Thyroid gland (tissue), 4 donors: ENCODE results near the gene MANF. TPM values are rescaled to one million over a fixed set of nuclear protein-coding genes. Genes with fewer than 3 reads are reported as not detected.

Experiments used
- DNase-seq, 2 donors: peaks; one replicate each; pipeline ENCODE4 v3.0.0-alpha.2; 2019
- H3K27ac ChIP-seq, 3 donors: fragments of 200-600 bp; sonication (generic); 1 replicate in 2 of 3; 2 replicates in 1 of 3; pipeline ENCODE4 v1.5.1; 2016 to 2019; ENCODE audit warnings: mild to moderate bottlenecking in 1 of 3, moderate library complexity in 1 of 3
- H3K27me3 ChIP-seq: fragments of 200-600 bp; sonication (generic); one replicate; pipeline ENCODE4 v1.5.1; 2019
- H3K36me3 ChIP-seq, 2 donors: fragments of 200-600 bp; sonication (generic); one replicate each; pipeline ENCODE4 v1.5.1; 2016 to 2019
- H3K4me1 ChIP-seq, 2 donors: fragments of 200-600 bp; sonication (generic); one replicate each; pipeline ENCODE4 v1.5.1; 2017 to 2019
- H3K4me3 ChIP-seq, 3 donors: fragments of 200-600 bp; sonication (generic); replicated peaks in 1 of 3; 1 replicate in 2 of 3; 2 replicates in 1 of 3; pipeline ENCODE4 v1.5.1; 2016; ENCODE audit warnings: mild to moderate bottlenecking in 1 of 3
- H3K9me3 ChIP-seq: fragments of 200-600 bp; sonication (generic); one replicate; pipeline ENCODE4 v1.5.1; 2017
- POLR2A ChIP-seq, 2 donors: fragments of 450-650 bp; IDR thresholded peaks; one replicate each; pipeline ENCODE4 v1.6.1; 2017; ENCODE audit warnings: antibody characterized with exemption in 2 of 2, mild to moderate bottlenecking in 2 of 2, moderate library complexity in 1 of 2
- WGBS, 2 donors: methylation state at CpG; one replicate each; pipeline ENCODE4 v1.1.5; 2017; 5-methylcytosine and 5-hydroxymethylcytosine counted together
- intact Hi-C: fragments of 100-400 bp; cut with DNase I; formaldehyde crosslinking; loops from one replicate; pipeline ENCODE4 v1.15.1; 2023
- total RNA-seq, 4 donors: library from RNA; depleted of rRNA; stranded (reverse); fragments of >200 nt; gene quantifications; one replicate each; pipeline ENCODE4 v1.2.3, GENCODE V29; 2016
- TF ChIP-seq, protein P1 (sequence below), 6 experiments: fragments of 200-600 bp in 3 of 6; fragments of 450-650 bp in 3 of 6; sonication (generic) in 3 of 6; IDR thresholded peaks; one replicate each; pipeline ENCODE4 v1.5.1; 2016 to 2019; ENCODE audit warnings: antibody characterized with exemption in 6 of 6, mild to moderate bottlenecking in 2 of 6, inconsistent platforms in 1 of 6, moderate library complexity in 1 of 6

MANF gene
- 100 to 1,000 TPM in 2 of 4 donors, 10 to 100 TPM in 2; 79.7 to 312 (median 189) TPM for total RNA-seq

DNA sequence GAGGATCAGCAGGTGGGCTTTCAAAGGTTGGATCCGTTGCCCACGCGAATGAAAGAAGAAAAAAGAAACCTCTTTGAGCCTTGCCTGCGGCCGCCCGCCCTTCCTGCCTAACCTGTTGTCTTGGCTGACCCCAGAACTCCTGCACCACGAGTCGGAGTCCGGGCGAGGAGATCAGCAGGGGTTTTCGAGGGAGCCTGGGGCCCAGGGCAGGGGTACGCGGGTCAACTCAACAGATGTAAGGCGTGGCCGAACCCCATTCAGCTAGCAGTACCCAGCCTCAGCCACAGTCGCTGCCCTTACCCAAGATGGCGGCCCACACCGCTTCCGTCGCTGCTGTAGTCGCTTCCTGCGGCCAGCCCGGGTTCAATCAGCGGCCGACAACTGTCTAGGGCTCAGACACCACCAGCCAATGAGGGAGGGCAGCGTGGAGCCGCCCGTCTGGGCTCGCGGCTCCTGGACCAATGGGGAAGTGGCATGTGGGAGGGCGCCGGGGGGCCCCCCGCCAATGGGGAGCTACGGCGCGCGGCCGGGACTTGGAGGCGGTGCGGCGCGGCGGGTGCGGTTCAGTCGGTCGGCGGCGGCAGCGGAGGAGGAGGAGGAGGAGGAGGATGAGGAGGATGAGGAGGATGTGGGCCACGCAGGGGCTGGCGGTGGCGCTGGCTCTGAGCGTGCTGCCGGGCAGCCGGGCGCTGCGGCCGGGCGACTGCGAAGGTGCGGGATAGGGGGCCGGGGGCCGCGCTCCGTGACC, at the start of gene MANF:
TSS of gene MANF (plus strand) at position 566 of the 748 bp plus-strand sequence. CDS start at position 618, 52 bp downstream.
- peaks cover 17 to 24% of the 10 kb centered on the region in 2 donors for H3K36me3 ChIP-seq
- peaks cover 29 to 51% of the 10 kb centered on the region in 2 donors for H3K4me1 ChIP-seq
- WGBS, 2 donors, result 1% methylated on average over 30 to 43 of the region's 65 CpGs

DNA sequence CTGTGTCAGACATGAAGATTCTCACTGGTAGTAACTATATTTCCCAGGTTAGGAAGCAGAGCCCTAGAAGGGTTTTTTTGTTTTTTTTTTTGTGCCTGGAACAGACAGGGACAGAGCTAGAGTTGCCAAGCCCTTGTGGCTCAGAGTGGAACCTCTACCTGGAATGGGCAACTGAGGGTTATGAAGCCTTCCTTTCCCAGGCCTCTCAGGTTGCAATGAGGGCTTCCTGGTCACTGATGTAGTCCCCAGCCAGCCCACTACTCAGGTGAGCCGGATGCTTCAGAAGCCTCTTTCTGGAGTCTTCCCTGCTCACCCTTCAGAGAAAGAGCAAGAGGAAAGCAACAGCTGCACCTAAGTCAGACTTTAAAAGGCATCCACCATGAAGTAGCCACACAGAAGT, 48.8 kb upstream of the MANF start:
- H3K27me3 ChIP-seq, result no peaks in the 10 kb centered on the region
- no peak for DNase-seq

More for the DNA sequence above, at the start of gene MANF:
- peak within 1 kb of the TSS; percentile 87 to 96 (median 90) for H3K27ac ChIP-seq
- TF ChIP-seq POLR2A (IDR thresholded peaks at IDR 0.05), result peak in 1 of 2 donors; percentile 94
- TF ChIP-seq, protein P1, sequence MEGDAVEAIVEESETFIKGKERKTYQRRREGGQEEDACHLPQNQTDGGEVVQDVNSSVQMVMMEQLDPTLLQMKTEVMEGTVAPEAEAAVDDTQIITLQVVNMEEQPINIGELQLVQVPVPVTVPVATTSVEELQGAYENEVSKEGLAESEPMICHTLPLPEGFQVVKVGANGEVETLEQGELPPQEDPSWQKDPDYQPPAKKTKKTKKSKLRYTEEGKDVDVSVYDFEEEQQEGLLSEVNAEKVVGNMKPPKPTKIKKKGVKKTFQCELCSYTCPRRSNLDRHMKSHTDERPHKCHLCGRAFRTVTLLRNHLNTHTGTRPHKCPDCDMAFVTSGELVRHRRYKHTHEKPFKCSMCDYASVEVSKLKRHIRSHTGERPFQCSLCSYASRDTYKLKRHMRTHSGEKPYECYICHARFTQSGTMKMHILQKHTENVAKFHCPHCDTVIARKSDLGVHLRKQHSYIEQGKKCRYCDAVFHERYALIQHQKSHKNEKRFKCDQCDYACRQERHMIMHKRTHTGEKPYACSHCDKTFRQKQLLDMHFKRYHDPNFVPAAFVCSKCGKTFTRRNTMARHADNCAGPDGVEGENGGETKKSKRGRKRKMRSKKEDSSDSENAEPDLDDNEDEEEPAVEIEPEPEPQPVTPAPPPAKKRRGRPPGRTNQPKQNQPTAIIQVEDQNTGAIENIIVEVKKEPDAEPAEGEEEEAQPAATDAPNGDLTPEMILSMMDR (IDR thresholded peaks at IDR 0.05), result peak in 4 of 6 experiments; percentile 8 to 34 (median 23)
- intact Hi-C loops, result loop anchor here (5.0 to 10.0 kb wide), 2 partner anchors 590 to 768 kb away; partner anchors contain the start of genes ABHD14A, ABHD14B and MAPKAPK3
- no peaks in the 10 kb centered on the region for H3K9me3 ChIP-seq
- H3K4me3 ChIP-seq, result peak within 1 kb of the TSS; percentile 71 to 81 (median 71)
- no peaks in the 10 kb centered on the region for H3K27me3 ChIP-seq
- peak; percentile 99 for DNase-seq

DNA sequence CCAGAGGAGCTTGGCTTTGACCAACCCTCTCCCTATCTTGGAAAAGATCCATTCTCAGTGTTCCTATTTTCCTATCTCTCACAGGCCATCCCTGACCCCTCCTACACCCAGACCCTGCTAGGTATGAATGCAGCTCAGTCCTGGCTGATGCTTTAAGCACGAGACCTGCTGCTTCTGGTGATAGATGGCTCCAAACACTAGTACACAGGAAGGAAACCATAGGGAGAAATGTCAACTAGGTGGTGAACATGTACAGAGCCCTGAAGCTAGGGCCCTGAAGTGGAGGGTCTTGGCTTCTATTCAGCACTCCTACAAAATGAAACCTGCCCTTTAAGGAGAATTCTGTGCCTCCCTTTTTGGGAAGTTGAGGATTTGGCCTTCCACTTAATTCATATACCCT, 47.4 kb upstream of the MANF start:
- intact Hi-C loops, result no loop called here
- 75 to 78% methylated on average over 1 of the region's 1 CpG for WGBS, 2 donors
- Histone ChIP-seq H3K27ac (no peak overlapping the region), H3K27me3 (no peaks in the 10 kb centered on the region), H3K4me3 (no peak overlapping the region), H3K9me3 (no peaks in the 10 kb centered on the region), H3K4me1 (peaks cover 0 to 17% of the 10 kb centered on the region in 2 donors), H3K36me3 (peaks cover 0 to 4% of the 10 kb centered on the region in 2 donors)
- no peak for DNase-seq
- TF ChIP-seq, protein P1 (IDR thresholded peaks at IDR 0.05), result no peak
- no peak for TF ChIP-seq POLR2A (IDR thresholded peaks at IDR 0.05)

More for the DNA sequence above, 48.8 kb upstream of the MANF start:
- H3K4me3 ChIP-seq, result no peak overlapping the region
- no peaks in the 10 kb centered on the region for H3K9me3 ChIP-seq
- TF ChIP-seq, protein P1 (IDR thresholded peaks at IDR 0.05), result no peak
- TF ChIP-seq POLR2A (IDR thresholded peaks at IDR 0.05), result no peak
- H3K36me3 ChIP-seq, result peaks cover 0 to 4% of the 10 kb centered on the region in 2 donors
- peaks cover 0 to 17% of the 10 kb centered on the region in 2 donors for H3K4me1 ChIP-seq
- WGBS, 2 donors, result 88 to 100% methylated on average over 1 of the region's 1 CpG
- H3K27ac ChIP-seq, result no peak overlapping the region
- intact Hi-C loops, result no loop called here

DNA sequence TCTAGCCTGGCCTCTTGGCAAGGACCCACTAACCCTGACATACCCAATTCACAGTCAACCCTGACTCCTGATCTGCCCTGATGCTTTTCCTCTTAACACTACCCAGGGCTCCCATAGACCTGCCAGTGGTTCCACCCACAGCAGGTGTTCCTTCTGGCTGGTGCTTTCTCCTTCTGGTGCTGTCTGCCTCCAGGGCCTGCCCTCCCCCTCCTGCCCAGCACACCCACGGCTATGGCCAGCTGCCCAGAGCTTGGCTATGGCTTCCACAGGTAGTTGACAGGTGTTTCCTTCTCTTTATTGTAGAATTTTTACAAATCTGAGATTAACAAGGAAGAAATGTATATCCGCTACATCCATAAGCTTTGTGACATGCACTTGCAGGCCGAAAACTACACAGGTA, 46.5 kb upstream of the MANF start:
- H3K27ac ChIP-seq, result no peak overlapping the region
- WGBS, 2 donors, result 81 to 84% methylated on average over 3 of the region's 3 CpGs
- peaks cover 0 to 17% of the 10 kb centered on the region in 2 donors for H3K4me1 ChIP-seq
- TF ChIP-seq, protein P1 (IDR thresholded peaks at IDR 0.05), result no peak
- TF ChIP-seq POLR2A (IDR thresholded peaks at IDR 0.05), result no peak
- H3K36me3 ChIP-seq, result peaks cover 0 to 4% of the 10 kb centered on the region in 2 donors
- no peak overlapping the region for H3K4me3 ChIP-seq
- intact Hi-C loops, result no loop called here
- no peaks in the 10 kb centered on the region for H3K27me3 ChIP-seq
- H3K9me3 ChIP-seq, result no peaks in the 10 kb centered on the region
- peak; percentile 8 to 15 for DNase-seq
